OCI-LY7 (cell line): ENCODE measurements around the gene C1QTNF9.

Source experiments
- EZH2phosphoT487 ChIP-seq: fragments of 200-600 bp; sonication (generic); IDR thresholded peaks from 2 replicates; pipeline ENCODE4 v1.6.1; 2018; ENCODE audit warnings: low read depth, borderline replicate concordance, mild to moderate bottlenecking, mixed run types, antibody characterized with exemption, low read length, moderate library complexity, mixed read lengths
- TF ChIP-seq, protein P1 (sequence below): fragments of 200-600 bp; sonication (generic); conservative IDR thresholded peaks from 2 replicates; pipeline ENCODE4 v1.5.1; 2014; ENCODE audit warnings: mild to moderate bottlenecking, antibody characterized with exemption, low read length, moderate library complexity, mixed read lengths

DNA sequence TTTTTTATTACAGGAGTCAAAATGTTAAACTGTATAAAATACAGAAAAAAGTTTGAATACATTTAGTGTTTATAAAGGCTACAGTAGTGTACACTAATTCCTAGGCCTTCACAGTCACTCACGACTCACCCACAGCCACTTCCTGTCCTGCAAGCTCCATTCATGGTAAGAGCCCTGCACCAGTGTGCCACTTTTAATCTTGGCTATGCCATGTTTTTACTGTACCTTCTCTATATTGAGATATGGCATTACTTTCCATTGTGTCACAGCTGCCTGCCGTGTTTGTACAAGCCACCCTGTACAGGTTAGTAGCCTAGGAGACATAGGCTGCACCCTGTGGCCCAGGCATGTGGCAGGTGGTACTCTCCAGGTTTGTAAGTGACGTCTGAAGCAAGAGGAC lies 32.1 kb downstream of the C1QTNF9 start:
- no peak for TF ChIP-seq EZH2phosphoT487
- TF ChIP-seq, protein P1, sequence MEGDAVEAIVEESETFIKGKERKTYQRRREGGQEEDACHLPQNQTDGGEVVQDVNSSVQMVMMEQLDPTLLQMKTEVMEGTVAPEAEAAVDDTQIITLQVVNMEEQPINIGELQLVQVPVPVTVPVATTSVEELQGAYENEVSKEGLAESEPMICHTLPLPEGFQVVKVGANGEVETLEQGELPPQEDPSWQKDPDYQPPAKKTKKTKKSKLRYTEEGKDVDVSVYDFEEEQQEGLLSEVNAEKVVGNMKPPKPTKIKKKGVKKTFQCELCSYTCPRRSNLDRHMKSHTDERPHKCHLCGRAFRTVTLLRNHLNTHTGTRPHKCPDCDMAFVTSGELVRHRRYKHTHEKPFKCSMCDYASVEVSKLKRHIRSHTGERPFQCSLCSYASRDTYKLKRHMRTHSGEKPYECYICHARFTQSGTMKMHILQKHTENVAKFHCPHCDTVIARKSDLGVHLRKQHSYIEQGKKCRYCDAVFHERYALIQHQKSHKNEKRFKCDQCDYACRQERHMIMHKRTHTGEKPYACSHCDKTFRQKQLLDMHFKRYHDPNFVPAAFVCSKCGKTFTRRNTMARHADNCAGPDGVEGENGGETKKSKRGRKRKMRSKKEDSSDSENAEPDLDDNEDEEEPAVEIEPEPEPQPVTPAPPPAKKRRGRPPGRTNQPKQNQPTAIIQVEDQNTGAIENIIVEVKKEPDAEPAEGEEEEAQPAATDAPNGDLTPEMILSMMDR: no peak
